ENCODE data around the gene NR2C2.
A peak's percentile ranks its signal among the peaks of the same experiment; 100 is the strongest.

NR2C2 gene

DNA sequence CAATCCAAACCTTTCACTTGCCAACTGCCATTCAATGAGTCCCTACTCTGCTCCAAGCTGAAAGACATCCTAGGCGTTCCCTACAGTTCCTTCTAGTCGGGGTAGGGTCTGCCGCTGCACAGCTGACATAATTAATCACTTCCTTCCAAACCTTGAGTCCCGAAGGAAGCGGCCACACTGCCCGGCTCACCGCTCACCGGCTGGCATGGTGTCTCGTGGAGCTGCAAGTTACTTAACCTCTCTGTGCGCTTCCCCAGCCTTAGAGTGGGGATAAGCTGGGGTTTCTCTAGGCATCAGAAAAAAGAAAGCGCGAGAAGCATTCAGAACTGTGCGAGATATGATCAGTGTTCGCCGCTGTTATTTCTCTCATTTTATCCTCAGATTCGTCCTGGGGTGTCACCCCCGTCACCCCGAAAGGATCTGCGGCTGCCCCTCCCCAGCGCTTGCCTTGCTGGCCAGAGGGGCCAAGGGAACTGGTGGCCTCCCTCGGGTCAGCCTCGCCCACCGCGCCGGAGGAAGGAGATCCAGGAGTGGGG lies 117.0 kb downstream of the NR2C2 start:
- TF ChIP-seq ZNF274 (IDR thresholded peaks at IDR 0.05; ENCODE audit: low read depth, low read length): no peak
- peak overlapping the region; percentile 81 for H3K4me3 ChIP-seq (ENCODE audit: low read length)

DNA sequence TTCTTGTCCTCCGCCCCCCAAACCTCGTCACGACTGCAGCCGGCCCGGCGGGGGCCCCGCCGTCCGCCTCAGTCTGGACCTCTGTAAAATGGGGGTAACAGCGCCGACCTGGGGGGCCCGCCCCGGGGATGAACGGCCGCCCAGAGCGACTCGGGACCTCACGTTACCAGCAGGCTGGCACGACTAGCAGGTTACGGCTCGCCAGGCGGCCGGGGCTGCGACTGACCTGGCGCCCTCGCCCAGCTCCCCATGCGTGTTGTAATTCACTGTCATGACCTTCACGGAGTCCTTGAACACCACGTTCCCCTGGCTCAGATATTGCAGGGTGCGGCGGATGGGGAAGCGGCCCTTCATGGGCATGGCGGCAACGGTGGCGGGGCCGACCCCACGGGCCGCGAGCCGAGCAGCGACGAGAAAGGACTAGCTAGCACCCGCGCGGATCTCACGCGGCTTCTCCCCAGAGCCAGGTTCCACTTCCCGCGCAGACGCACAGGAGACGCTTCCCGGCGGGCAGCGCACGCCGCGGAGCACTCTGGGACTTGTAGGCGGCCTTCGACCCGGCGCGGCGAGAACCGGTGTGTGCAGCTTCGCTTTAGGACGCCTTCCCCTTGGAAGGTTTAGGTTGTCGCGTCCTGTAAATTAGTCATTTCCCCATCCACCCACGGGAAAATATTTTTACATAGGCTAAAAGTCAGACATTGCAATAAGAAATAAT lies 117.6 kb downstream of the NR2C2 start, which contains the start of gene MRPS25:
Gene MRPS25, minus strand, starts transcription at position 481 of the 715 bp plus-strand sequence. Its CDS starts 121 bp downstream, at position 360.
- TF ChIP-seq ZNF274 (IDR thresholded peaks at IDR 0.05; ENCODE audit: low read depth, low read length): no peak
- peak within 1 kb of the TSS; percentile 81 for H3K4me3 ChIP-seq (ENCODE audit: low read length)

DNA sequence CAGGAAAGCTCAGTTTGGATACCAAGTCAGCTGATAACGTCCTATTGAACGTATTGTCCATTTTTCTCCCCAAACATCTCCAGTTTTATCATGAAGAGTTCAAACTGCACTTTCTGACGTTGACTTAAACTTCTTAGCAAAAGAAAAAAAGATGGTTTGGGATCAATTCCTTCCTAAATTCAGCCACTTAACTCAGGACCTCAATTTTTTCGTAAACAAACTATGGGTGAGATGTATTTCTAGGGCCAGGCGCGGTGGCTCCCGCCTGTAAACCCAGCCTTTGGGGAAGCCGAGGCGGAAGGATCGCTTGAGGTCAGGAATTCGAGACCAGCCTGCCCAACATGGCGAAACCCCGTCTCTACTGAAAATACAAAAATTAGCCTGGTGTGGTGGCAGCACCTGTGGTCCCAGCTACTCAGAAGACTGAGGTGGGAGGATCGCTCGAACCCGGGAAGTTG lies 118.2 kb downstream of the NR2C2 start:
- H3K4me3 ChIP-seq (ENCODE audit: low read length): peak overlapping the region; percentile 81; the same call in 1 of the 2 replicates
- TF ChIP-seq ZNF274 (IDR thresholded peaks at IDR 0.05; ENCODE audit: low read depth, low read length): no peak

DNA sequence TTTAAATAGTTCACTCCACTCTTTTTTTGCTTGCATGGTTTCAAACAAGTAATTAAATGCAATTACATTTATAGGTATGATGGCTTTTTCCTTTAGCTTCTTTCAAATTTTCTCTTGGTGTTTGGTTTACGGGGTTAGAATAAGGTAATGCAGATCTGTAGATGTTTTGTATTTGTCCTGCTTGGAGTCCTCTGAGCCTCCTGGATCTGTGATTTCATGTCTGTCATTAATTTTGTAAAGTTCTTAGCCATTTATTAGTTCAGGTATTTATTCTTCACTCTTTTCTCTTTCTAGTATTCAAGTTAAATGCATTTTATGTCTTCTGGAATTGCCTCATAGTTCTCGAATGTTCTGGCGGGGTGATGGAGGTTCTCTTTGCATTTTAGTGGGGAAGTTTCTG lies 119.1 kb downstream of the NR2C2 start:
- TF ChIP-seq ZNF274 (IDR thresholded peaks at IDR 0.05; ENCODE audit: low read depth, low read length): no peak
- H3K4me3 ChIP-seq (ENCODE audit: low read length): no peak overlapping the region

DNA sequence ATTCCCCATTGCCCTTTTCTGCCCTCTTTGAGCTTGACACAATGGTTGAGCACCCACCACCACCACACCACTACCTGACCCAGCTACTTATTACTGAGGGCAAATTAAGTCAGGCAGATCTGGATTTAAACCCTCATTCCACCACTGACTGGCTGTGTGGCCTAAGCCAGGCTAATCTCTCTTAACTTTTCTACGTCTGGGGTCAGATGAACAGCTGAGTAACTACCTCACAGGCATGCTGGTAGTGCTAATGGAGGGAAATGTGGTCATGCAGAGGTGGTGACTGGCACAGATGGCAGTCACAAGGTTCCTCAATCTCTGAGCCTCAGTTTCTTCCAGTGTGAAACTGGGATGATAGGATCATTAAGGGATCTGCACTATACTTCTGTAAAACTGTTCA lies 122.1 kb downstream of the NR2C2 start:
- no peak for TF ChIP-seq ZNF274 (IDR thresholded peaks at IDR 0.05; ENCODE audit: low read depth, low read length)
- no peak overlapping the region for H3K4me3 ChIP-seq (ENCODE audit: low read length)

DNA sequence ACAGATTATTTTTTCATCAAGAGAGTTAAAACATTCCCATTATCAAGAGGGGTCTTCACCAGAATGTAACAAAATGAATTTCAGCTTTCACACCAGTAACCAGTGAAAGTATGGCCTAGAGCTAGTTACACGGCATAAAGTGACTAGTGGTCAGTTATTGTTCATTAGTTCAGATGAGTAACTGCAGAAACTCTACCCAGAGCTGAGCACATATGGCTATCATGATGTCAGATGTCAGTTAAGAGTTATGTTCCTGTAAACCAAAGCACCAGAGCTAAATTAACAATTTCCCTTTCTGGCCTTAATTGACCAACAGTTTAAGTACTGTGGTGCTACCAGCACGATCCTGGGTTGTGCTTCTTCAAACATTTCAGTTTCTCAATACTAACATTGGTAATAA lies 124.3 kb downstream of the NR2C2 start:
- H3K4me3 ChIP-seq (ENCODE audit: low read length): no peak overlapping the region
- TF ChIP-seq ZNF274 (IDR thresholded peaks at IDR 0.05; ENCODE audit: low read depth, low read length): no peak

DNA sequence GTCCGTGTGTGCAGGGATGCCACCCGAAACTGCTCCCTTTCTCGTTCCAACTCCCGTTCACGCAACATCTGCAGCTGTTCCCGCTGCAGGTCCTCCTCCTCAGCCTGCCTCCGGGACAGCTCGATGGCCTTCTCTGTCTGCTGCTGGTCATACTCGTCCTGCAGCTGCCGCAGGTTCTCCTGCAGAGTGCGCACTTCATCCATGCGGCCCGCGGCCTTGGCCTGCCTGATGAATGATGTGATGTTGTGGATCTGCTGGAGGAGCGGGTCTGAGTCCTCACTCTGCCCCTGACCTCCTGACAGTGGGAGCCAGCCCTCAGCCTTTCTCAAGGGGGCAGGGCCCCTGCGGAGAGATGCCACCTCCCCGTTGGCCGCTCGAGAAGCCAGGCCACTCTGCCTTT lies 127.1 kb downstream of the NR2C2 start:
- H3K4me3 ChIP-seq (ENCODE audit: low read length): no peak overlapping the region
- no peak for TF ChIP-seq ZNF274 (IDR thresholded peaks at IDR 0.05; ENCODE audit: low read depth, low read length)

DNA sequence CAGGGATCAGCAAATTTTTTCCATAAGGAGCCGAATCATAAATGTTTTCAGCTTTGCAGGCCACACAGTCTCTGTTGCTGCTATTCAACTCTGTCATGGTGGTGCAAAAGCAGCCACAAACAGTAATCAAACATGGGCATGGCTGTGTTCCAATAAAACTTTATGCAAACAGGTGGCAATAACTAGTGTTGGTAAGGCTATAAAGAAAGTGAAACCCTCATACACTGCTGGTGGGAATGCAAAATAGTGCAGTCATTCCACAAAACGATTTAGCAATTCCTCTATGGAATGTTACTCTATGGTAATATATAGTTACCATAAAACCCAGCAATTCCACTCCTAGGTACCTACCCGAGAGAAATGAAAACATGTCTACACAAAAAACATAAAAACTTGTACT lies 131.7 kb downstream of the NR2C2 start:
- TF ChIP-seq ZNF274 (IDR thresholded peaks at IDR 0.05; ENCODE audit: low read depth, low read length): no peak
- H3K4me3 ChIP-seq (ENCODE audit: low read length): no peak overlapping the region

DNA sequence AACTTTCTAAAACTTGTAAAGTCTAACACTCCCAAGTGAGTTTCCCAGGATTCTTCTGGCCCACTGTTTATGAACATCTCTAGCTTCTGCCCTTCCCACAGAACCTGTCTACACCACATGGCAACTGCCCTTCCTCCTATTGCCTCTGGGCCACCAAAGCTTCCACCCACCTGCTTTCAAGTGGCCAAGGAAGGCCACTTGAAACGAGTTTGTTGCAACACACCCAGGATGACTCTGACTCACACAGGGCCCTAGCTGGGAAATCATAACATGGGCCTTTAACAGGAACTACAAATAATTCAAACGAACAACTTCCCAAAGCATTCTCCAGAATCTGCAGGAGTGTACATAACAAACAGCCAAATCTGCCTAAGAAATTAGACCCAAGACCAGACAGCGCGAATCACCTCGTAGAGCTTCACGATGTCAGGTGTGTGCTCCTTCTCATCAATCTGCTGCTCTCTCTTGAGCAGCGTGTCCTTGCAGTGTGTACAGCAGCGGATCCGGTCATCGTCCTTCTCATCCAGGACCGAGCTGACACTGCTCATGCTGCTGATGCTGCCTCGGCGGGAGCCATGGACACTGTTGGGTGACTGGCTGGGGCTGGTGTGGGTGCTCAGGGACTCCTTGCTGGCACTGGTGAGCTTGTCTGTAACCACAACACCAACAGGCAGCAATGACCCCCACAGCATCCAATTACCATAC lies 134.7 kb downstream of the NR2C2 start:
- H3K4me3 ChIP-seq (ENCODE audit: low read length): no peak overlapping the region
- no peak for TF ChIP-seq ZNF274 (IDR thresholded peaks at IDR 0.05; ENCODE audit: low read depth, low read length)

DNA sequence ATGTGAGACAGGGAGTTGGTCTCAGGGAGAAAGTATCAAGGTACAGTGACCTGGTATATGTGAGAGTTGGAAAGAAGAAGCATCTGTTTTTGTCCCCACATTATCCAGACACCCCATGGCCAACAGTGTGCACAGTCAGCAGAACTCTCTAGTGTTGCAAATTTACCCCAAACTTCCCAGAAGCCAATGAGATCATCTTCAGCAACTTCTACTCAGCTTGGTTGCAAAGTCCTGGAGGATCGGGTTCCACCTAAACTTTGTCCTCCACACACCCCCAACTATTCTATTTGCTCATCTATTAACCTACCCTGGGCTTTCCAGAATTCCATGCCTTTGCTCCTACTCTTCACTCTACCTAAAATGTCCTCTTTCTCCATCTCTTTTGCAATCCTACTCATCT lies 135.9 kb downstream of the NR2C2 start:
- no peak for TF ChIP-seq ZNF274 (IDR thresholded peaks at IDR 0.05; ENCODE audit: low read depth, low read length)
- H3K4me3 ChIP-seq (ENCODE audit: low read length): no peak overlapping the region

DNA sequence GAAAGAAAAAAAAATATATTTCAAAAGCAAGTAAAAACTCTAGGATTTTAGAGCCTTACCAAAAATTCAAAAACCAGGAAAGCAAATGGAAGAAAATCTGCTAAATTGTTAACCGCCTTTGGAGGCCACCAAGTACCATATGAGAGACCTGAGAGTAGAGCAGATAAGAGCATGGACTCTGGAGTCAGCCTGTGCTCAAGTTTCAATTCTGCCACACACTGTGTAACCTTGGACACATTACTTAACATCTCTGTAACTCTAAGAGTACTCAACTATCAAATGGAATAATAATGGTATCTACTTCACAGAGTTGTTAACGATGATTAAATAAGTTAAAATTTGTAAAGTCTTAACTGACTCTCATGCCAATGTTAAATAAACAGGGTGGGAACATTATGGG lies 138.9 kb downstream of the NR2C2 start:
- H3K4me3 ChIP-seq (ENCODE audit: low read length): no peak overlapping the region
- no peak for TF ChIP-seq ZNF274 (IDR thresholded peaks at IDR 0.05; ENCODE audit: low read depth, low read length)

DNA sequence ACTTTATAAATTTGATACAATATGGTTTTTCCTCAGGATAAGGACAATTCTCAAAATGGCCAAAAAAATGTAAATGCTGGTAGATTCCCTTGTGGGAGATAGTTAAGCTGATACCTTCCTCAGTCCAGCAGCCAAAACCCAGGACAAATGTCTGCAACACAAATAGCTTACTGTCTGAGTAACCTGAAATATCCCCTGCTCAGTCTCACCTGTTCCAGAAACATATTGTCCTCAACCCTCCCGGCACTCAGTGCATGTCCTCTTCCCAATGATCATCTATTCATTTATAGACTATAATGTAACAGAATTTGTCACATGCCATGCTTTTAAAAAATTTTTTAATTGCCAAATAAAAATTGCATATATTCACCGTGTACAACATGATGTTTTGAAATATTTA lies 139.3 kb downstream of the NR2C2 start:
- H3K4me3 ChIP-seq (ENCODE audit: low read length): no peak overlapping the region
- no peak for TF ChIP-seq ZNF274 (IDR thresholded peaks at IDR 0.05; ENCODE audit: low read depth, low read length)

DNA sequence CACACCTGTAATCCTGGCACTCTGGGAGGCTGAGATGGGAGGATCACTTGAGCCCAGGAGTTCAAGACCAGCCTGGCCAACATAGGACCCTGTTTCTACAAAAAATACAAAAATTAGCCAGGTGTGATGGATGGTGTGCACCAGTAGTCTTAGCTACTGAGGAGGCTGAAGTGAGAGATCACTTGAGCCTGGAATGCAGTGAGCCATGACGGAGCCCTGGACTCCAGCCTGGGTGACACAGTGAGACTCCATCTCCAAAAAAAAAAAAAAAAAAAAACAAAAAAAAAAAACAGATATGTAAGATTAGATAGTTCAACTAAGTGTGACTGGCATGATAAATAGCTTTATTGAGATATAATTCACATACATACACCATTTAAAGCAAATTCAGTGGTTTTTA lies 141.8 kb downstream of the NR2C2 start:
- TF ChIP-seq ZNF274 (IDR thresholded peaks at IDR 0.05; ENCODE audit: low read depth, low read length): no peak
- no peak overlapping the region for H3K4me3 ChIP-seq (ENCODE audit: low read length)

DNA sequence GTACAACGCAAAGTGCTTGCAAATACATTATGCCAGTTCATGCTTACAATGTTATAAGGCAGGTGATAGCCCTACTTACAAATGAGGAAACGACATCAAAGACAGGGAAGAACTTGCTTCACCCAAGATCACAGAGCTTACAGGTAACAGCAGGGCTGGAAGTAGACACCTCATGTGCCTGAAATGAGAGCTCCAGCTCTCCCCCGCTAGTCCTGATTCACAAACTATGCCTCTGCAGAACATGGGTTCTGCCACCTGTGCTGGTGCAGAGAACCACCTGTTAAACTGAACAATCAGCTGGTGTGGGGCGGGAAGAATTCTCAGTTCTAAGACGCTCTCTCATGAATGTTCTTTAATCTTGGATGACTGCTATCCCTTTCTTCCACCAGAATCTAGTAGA lies 144.2 kb downstream of the NR2C2 start:
- no peak for TF ChIP-seq ZNF274 (IDR thresholded peaks at IDR 0.05; ENCODE audit: low read depth, low read length)
- no peak overlapping the region for H3K4me3 ChIP-seq (ENCODE audit: low read length)

DNA sequence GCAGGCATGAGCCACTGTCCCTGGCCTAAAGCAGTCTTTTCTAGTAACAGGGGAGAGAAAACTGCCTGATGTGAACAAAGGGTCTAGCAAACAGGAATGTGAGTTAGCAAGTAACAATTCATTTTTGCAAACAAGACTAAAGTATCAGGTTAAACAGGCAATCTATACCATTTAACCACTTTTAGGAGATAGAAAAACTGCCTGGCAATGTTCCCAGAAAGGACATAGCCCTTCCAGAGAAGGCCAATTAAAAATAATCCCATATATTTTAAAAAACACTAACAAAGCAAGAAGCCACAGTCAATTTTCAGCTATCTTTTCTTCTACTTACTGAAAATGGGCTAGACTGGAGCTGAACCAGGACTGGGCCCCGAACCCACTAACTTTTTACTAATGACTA lies 145.3 kb downstream of the NR2C2 start:
- no peak overlapping the region for H3K4me3 ChIP-seq (ENCODE audit: low read length)
- TF ChIP-seq ZNF274 (IDR thresholded peaks at IDR 0.05; ENCODE audit: low read depth, low read length): no peak

All from GM08714 (cell line).